ENCODE measurements around the gene CATSPER1. TPM values are rescaled to one million over a fixed set of nuclear protein-coding genes. Genes with fewer than 3 reads are reported as not detected.

CATSPER1 gene
- total RNA-seq, 1 donor = 1.0 TPM

- no peak overlapping the region for H3K4me3 ChIP-seq (ENCODE audit: low read length)
- H3K27me3 ChIP-seq (ENCODE audit: insufficient read depth, low read length) = no peaks in the 10 kb centered on the region
- no peaks in the 10 kb centered on the region for H3K9me3 ChIP-seq (ENCODE audit: low read depth, low read length)
- peaks cover 19% of the 10 kb centered on the region for H3K4me1 ChIP-seq (ENCODE audit: insufficient read depth, low read length)
These were observed 36.1 kb upstream of the CATSPER1 start for GRCh38 chr11:66062408-66062807.

- H3K4me3 ChIP-seq (ENCODE audit: low read length) = no peak overlapping the region
- H3K9me3 ChIP-seq (ENCODE audit: low read depth, low read length) = no peaks in the 10 kb centered on the region
- no peaks in the 10 kb centered on the region for H3K27me3 ChIP-seq (ENCODE audit: insufficient read depth, low read length)
- peaks cover 7% of the 10 kb centered on the region for H3K4me1 ChIP-seq (ENCODE audit: insufficient read depth, low read length)
These were observed 35.0 kb upstream of the CATSPER1 start for GRCh38 chr11:66061268-66061667.

GRCh38 chr11:66059966-66060680, 33.8 kb upstream of the CATSPER1 start:
- no peaks in the 10 kb centered on the region for H3K9me3 ChIP-seq (ENCODE audit: low read depth, low read length)
- no peaks in the 10 kb centered on the region for H3K27me3 ChIP-seq (ENCODE audit: insufficient read depth, low read length)
- H3K4me1 ChIP-seq (ENCODE audit: insufficient read depth, low read length) = peaks cover 3% of the 10 kb centered on the region
- H3K4me3 ChIP-seq (ENCODE audit: low read length) = no peak overlapping the region

GRCh38 chr11:66056501-66056900, 30.2 kb upstream of the CATSPER1 start:
- H3K9me3 ChIP-seq (ENCODE audit: low read depth, low read length) = no peaks in the 10 kb centered on the region
- H3K27me3 ChIP-seq (ENCODE audit: insufficient read depth, low read length) = no peaks in the 10 kb centered on the region
- peaks cover 15% of the 10 kb centered on the region for H3K4me1 ChIP-seq (ENCODE audit: insufficient read depth, low read length)
- H3K4me3 ChIP-seq (ENCODE audit: low read length) = no peak overlapping the region

GRCh38 chr11:66055021-66055420, 28.7 kb upstream of the CATSPER1 start:
- Histone ChIP-seq H3K4me1 (ENCODE audit: insufficient read depth, low read length) (peaks cover 23% of the 10 kb centered on the region), H3K9me3 (ENCODE audit: low read depth, low read length) (no peaks in the 10 kb centered on the region), H3K4me3 (ENCODE audit: low read length) (no peak overlapping the region), H3K27me3 (ENCODE audit: insufficient read depth, low read length) (no peaks in the 10 kb centered on the region)

- H3K4me3 ChIP-seq (ENCODE audit: low read length) = peak overlapping the region; percentile 84
- peaks cover 2% of the 10 kb centered on the region for H3K27me3 ChIP-seq (ENCODE audit: insufficient read depth, low read length)
- H3K9me3 ChIP-seq (ENCODE audit: low read depth, low read length) = no peaks in the 10 kb centered on the region
- H3K4me1 ChIP-seq (ENCODE audit: insufficient read depth, low read length) = peaks cover 23% of the 10 kb centered on the region
These were observed 26.3 kb upstream of the CATSPER1 start for GRCh38 chr11:66052664-66052982.

DNA sequence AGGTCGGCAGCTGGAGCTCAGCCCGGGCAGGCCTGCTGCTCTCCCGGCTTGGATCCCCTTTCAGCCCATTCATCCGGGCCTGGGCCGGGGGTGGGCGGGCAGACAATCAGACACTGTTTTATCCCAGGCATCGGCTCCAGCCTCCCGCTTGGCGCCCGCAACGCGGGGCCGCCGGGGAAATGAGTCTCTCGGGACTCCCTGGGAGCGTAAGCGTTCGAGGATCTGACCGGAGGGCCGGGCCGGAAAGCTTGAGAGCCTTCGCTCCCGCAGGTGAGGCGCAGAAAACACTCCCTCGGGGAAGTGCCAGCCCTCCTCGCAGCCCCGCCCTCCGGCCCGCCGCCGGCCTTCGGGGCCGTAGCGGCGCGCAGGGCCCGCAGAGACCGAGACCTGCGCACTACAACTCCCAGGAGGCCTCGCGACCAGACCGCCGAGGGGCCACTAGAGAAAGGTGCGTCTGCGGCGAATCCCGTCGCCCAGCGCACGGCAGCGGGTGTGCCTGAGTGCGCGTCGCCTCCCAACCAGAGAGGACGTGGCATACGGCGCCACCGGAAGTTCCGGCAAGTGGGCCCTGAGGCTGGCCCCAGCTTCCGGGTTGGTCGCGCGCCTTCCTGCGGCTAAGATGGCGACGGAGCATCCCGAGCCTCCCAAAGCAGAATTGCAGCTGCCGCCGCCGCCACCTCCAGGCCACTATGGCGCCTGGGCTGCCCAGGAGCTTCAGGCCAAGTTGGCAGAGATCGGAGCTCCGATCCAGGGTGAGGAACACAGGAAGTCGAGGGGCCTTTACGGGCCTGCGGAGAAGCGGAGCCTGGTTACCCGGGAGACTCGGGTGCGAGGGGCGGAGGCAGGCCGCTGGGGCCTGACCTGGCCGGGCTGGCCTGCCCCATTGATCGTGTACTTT, 25.7 kb upstream of the CATSPER1 start, which contains the start of gene SF3B2:
Gene SF3B2 (plus strand): TSS at position 599 of the 898 bp plus-strand sequence. CDS start 21 bp downstream, at position 620.
- Histone ChIP-seq H3K4me3 (ENCODE audit: low read length) (peak within 1 kb of the TSS; percentile 84), H3K9me3 (ENCODE audit: low read depth, low read length) (no peaks in the 10 kb centered on the region), H3K4me1 (ENCODE audit: insufficient read depth, low read length) (peaks cover 23% of the 10 kb centered on the region)

DNA sequence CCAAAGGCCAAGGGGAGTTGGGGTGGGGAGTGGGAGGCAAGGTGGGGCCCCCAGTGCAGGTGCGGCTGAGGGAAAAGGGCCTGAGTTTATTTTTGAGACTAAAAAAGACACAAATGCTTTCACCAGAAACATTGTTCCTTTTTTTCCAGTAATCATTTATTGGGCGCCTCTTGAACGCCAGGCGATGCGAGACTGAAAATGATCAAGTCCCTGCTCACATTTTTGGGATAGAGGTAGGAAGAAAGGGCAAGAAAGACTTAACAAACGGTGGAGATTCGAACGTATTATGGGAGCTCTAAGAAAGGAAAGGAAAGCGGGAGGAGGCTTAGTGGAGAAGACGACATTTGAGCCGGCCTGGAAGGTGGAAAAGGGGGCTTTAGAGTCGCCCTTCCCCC, 25.1 kb upstream of the CATSPER1 start:
- Histone ChIP-seq H3K27me3 (ENCODE audit: insufficient read depth, low read length) (peaks cover 2% of the 10 kb centered on the region), H3K9me3 (ENCODE audit: low read depth, low read length) (no peaks in the 10 kb centered on the region), H3K4me1 (ENCODE audit: insufficient read depth, low read length) (peaks cover 23% of the 10 kb centered on the region), H3K4me3 (ENCODE audit: low read length) (peak overlapping the region; percentile 84)

More for the DNA sequence above, 25.7 kb upstream of the CATSPER1 start, which contains the start of gene SF3B2:
- H3K27me3 ChIP-seq (ENCODE audit: insufficient read depth, low read length) = peaks cover 2% of the 10 kb centered on the region

DNA sequence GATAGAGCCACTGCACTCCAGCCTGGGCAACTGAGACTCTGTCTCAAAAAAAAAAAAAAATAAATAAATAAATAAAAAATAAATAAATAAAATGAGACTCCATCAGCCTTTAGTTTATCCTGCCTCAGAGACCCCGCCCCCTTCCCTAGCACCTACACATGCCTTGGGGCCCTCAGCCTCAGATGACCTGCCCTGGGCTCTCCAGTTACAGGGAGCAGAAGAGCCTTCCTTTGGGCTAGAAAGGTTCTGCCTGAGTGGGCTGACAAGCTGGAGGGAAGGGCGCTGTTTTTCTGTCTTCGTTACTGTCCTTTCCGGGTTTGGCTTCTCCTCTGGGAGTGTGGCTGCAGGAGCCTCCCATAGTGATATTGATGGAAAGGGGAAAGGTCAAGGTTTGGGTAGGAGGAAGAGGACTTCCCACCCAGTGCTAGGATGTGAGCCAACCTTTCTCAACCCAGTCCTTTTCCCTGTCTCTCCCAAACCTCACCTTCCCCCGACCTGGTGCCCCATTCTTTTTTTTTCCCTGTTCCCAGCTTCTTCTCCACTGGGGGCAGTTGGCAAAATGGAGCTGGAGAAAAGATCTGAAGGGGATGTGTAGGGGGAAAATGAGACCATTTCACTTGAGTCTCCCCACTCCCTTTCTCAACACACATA, 24.4 kb upstream of the CATSPER1 start:
- no peak overlapping the region for H3K4me3 ChIP-seq (ENCODE audit: low read length)
- H3K27me3 ChIP-seq (ENCODE audit: insufficient read depth, low read length) = peaks cover 2% of the 10 kb centered on the region
- H3K4me1 ChIP-seq (ENCODE audit: insufficient read depth, low read length) = peaks cover 23% of the 10 kb centered on the region
- H3K9me3 ChIP-seq (ENCODE audit: low read depth, low read length) = no peaks in the 10 kb centered on the region

DNA sequence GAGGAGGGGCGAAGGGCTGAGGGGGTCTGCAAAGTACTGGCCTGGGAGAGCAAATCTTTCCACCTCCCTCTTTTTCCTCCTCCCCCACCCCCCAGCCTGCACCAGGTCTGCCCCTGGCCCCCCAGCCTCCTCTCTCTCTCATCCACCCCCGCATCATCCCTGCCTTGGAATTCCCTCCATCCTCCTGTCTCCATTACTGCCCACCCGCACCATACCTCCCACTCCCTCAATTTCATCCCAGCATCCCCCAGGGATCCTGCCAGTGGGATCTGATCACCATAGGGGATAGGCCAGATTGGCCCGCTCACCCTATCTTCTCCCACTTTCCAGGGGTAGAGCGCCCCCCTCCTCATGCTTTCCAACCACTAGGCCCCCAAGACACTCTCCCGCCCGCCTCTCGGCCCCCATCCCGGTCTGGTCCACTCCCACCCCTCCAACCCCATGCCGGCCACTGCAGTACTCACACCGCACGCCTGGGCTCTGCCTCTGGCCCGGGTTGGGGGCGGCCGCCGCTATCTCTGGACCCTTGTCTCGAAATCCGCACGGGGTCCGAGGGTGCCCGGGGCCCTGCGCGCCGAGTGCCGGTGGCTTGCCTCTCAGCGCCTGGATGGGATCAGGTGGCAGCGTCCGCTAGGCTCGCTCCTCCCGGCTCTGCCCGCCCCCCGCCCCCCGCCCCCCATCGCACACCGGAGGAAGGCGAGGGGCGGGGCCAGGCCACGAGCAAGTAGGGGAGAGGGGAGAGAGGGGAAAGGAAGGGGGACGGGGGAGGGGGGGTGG, 22.5 kb upstream of the CATSPER1 start, which contains the start of gene GAL3ST3:
Gene GAL3ST3 (minus strand): TSS at position 615 of the 777 bp plus-strand sequence. CDS start 3,746 bp downstream, outside the sequence.
- H3K4me1 ChIP-seq (ENCODE audit: insufficient read depth, low read length) = peaks cover 31% of the 10 kb centered on the region
- no peak within 1 kb of the TSS for H3K4me3 ChIP-seq (ENCODE audit: low read length)
- no peaks in the 10 kb centered on the region for H3K9me3 ChIP-seq (ENCODE audit: low read depth, low read length)
- H3K27me3 ChIP-seq (ENCODE audit: insufficient read depth, low read length) = peaks cover 2% of the 10 kb centered on the region

DNA sequence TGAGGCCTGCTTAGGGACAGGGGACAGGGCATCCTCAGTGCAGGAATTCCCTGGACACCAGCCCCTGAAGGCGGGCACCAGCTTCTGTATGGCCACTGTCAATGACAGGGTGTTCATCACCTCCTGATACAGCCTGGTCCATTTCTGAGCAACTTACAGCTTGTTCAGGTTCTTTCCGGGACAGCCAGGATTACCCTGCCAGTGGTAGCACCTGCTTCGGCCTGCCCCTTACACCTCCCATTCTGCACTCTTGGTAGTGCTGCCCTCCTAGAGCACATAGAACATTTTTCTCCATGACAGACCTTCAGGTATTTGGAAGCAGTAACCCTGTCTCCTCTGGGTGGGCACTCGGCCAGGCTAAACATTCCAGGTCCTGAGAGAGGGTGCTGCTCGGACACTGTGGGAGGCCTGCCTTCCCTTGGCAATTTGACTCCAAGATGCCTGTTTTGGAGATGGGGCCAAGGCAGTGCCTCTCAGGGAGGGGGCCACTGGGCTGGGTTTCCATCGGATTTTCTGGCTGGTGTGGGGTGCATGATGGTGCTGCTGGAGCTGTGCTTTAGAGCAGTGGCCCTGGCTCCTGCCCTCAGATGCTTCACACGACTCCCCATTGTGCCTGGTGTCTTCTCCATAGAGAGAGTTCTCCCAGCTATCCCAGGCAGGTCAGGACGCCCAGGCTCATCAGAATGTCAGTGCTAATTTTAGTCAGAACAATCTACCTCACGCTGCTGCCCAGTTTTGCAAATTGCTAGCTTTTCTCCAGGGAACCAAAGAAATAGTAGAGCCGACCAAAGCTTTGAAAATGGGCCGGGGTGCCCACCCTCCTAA, 21.5 kb upstream of the CATSPER1 start:
- peaks cover 2% of the 10 kb centered on the region for H3K27me3 ChIP-seq (ENCODE audit: insufficient read depth, low read length)
- peaks cover 21% of the 10 kb centered on the region for H3K4me1 ChIP-seq (ENCODE audit: insufficient read depth, low read length)
- H3K4me3 ChIP-seq (ENCODE audit: low read length) = no peak overlapping the region
- no peaks in the 10 kb centered on the region for H3K9me3 ChIP-seq (ENCODE audit: low read depth, low read length)

GRCh38 chr11:66046901-66047300, 20.6 kb upstream of the CATSPER1 start:
- H3K4me1 ChIP-seq (ENCODE audit: insufficient read depth, low read length) = peaks cover 19% of the 10 kb centered on the region

DNA sequence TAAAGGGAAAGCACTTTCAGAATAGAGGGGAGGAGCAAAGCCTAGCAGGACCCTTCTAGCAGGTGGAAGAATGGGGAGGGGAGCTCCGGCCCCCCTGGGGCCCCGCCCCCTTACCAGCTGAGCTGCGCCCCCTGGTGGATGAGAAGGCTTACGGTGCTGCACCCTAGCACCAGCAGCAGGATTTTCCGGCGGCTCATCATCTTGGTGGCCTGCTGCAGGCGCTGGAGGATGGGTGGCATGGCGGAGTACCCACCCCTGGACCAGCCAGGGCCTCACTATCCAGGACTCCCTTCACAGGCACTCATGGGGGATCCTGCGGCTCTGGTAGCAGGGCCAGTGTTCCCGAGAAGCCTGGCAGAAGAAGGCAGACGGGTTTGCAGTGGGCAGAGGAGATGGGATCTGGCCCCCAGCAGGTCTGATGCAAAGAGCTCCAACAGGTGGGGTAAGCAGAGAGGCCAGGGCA, 18.9 kb upstream of the CATSPER1 start:
- Histone ChIP-seq H3K9me3 (ENCODE audit: low read depth, low read length) (no peaks in the 10 kb centered on the region), H3K27me3 (ENCODE audit: insufficient read depth, low read length) (peaks cover 2% of the 10 kb centered on the region), H3K4me3 (ENCODE audit: low read length) (no peak overlapping the region)

More at GRCh38 chr11:66046901-66047300, 20.6 kb upstream of the CATSPER1 start:
- Histone ChIP-seq H3K4me3 (ENCODE audit: low read length) (no peak overlapping the region), H3K27me3 (ENCODE audit: insufficient read depth, low read length) (peaks cover 2% of the 10 kb centered on the region), H3K9me3 (ENCODE audit: low read depth, low read length) (no peaks in the 10 kb centered on the region)

More for the DNA sequence above, 18.9 kb upstream of the CATSPER1 start:
- peaks cover 9% of the 10 kb centered on the region for H3K4me1 ChIP-seq (ENCODE audit: insufficient read depth, low read length)
